ENCODE measurements around the gene CCNB1IP1.

DNA sequence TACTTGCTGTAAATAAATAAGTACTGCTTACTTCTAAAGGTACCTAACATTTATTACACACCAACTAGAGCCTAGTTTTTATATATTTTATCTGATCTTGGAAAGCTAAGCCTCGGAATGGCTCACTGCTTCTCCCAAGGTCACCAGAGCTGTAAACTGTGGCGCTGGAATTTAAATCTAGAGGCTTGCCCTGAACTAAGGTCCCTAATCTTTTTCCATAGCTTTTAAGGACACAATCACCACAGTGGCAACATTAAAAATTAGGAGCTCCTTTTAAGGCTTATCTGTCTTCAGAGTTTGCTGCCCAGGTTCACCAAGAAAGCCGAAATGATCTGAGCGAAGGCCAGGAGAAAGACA, 670 bp downstream of the CCNB1IP1 start:
- TF ChIP-seq, protein P1, sequence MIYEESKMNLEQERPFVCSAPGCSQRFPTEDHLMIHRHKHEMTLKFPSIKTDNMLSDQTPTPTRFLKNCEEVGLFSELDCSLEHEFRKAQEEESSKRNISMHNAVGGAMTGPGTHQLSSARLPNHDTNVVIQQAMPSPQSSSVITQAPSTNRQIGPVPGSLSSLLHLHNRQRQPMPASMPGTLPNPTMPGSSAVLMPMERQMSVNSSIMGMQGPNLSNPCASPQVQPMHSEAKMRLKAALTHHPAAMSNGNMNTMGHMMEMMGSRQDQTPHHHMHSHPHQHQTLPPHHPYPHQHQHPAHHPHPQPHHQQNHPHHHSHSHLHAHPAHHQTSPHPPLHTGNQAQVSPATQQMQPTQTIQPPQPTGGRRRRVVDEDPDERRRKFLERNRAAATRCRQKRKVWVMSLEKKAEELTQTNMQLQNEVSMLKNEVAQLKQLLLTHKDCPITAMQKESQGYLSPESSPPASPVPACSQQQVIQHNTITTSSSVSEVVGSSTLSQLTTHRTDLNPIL (CRISPR knock-in tag; IDR thresholded peaks at IDR 0.05; ENCODE audit: low read depth), result no peak
- TF ChIP-seq BACH2 (CRISPR knock-in tag; IDR thresholded peaks at IDR 0.05; ENCODE audit: borderline replicate concordance) (no peak), ZNF8 (CRISPR knock-in tag; IDR thresholded peaks at IDR 0.05) (no peak), ZC3H10 (CRISPR knock-in tag; IDR thresholded peaks at IDR 0.05) (no peak), ARNTL (CRISPR knock-in tag; IDR thresholded peaks at IDR 0.05; ENCODE audit: borderline replicate concordance, low read depth) (no peak)
- TF ChIP-seq, protein P2, sequence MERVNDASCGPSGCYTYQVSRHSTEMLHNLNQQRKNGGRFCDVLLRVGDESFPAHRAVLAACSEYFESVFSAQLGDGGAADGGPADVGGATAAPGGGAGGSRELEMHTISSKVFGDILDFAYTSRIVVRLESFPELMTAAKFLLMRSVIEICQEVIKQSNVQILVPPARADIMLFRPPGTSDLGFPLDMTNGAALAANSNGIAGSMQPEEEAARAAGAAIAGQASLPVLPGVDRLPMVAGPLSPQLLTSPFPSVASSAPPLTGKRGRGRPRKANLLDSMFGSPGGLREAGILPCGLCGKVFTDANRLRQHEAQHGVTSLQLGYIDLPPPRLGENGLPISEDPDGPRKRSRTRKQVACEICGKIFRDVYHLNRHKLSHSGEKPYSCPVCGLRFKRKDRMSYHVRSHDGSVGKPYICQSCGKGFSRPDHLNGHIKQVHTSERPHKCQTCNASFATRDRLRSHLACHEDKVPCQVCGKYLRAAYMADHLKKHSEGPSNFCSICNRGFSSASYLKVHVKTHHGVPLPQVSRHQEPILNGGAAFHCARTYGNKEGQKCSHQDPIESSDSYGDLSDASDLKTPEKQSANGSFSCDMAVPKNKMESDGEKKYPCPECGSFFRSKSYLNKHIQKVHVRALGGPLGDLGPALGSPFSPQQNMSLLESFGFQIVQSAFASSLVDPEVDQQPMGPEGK (CRISPR knock-in tag; IDR thresholded peaks at IDR 0.05; ENCODE audit: borderline replicate concordance), result no peak
- TF ChIP-seq, protein P3, sequence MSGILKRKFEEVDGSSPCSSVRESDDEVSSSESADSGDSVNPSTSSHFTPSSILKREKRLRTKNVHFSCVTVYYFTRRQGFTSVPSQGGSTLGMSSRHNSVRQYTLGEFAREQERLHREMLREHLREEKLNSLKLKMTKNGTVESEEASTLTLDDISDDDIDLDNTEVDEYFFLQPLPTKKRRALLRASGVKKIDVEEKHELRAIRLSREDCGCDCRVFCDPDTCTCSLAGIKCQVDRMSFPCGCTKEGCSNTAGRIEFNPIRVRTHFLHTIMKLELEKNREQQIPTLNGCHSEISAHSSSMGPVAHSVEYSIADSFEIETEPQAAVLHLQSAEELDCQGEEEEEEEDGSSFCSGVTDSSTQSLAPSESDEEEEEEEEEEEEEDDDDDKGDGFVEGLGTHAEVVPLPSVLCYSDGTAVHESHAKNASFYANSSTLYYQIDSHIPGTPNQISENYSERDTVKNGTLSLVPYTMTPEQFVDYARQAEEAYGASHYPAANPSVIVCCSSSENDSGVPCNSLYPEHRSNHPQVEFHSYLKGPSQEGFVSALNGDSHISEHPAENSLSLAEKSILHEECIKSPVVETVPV (CRISPR knock-in tag; IDR thresholded peaks at IDR 0.05), result no peak
- TF ChIP-seq, protein P4, sequence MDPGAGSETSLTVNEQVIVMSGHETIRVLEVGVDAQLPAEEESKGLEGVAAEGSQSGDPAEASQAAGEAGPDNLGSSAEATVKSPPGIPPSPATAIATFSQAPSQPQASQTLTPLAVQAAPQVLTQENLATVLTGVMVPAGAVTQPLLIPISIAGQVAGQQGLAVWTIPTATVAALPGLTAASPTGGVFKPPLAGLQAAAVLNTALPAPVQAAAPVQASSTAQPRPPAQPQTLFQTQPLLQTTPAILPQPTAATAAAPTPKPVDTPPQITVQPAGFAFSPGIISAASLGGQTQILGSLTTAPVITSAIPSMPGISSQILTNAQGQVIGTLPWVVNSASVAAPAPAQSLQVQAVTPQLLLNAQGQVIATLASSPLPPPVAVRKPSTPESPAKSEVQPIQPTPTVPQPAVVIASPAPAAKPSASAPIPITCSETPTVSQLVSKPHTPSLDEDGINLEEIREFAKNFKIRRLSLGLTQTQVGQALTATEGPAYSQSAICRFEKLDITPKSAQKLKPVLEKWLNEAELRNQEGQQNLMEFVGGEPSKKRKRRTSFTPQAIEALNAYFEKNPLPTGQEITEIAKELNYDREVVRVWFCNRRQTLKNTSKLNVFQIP (CRISPR knock-in tag; IDR thresholded peaks at IDR 0.05; ENCODE audit: borderline replicate concordance, low read depth), result no peak

All from SK-N-SH treated with all-trans-retinoic acid at 6 μM for 48 hours (cell line).